Effector memory CD8-positive, alpha-beta T cell (primary cell): ENCODE data around the gene ADGRL3.

Source experiments
- ATAC-seq: fragments of 150-1000 bp; cut with Tn5 transposase; replicated peaks from 2 replicates; pipeline ENCODE4 v1.10.0; 2021; ENCODE audit warnings: mild to moderate bottlenecking, moderate library complexity
- DNase-seq, 3 experiments: peaks; one replicate each; pipeline ENCODE4 v3.0.0; 2021
- H3K27ac Mint-ChIP-seq, 2 donors: one replicate each; pipeline ENCODE4 v1.8.0; 2022; ENCODE audit warnings: mild to moderate bottlenecking in 2 of 2, mixed read lengths in 2 of 2, moderate library complexity in 2 of 2
- H3K27me3 Mint-ChIP-seq, 2 donors: one replicate each; pipeline ENCODE4 v1.8.0; 2022; ENCODE audit warnings: mixed read lengths in 2 of 2
- H3K36me3 Mint-ChIP-seq: one replicate; pipeline ENCODE4 v1.8.0; 2022; ENCODE audit warnings: mild to moderate bottlenecking, moderate library complexity, mixed read lengths; ENCODE audit not compliant: insufficient read depth
- H3K4me1 Mint-ChIP-seq, 2 donors: one replicate each; pipeline ENCODE4 v1.8.0; 2022; ENCODE audit warnings: low read depth in 2 of 2, mixed read lengths in 2 of 2
- H3K4me3 Mint-ChIP-seq, 2 donors: one replicate each; pipeline ENCODE4 v1.8.0; 2022; ENCODE audit warnings: mild to moderate bottlenecking in 2 of 2, mixed read lengths in 2 of 2, moderate library complexity in 2 of 2
- H3K9me3 Mint-ChIP-seq, 2 donors: one replicate each; pipeline ENCODE4 v1.8.0; 2022; ENCODE audit warnings: mixed read lengths in 2 of 2
- total RNA-seq, 9 experiments: gene quantifications; one replicate each; lab custom pipeline; 2026; lab: John Stamatoyannopoulos, UW

ADGRL3 gene
- 0 to 2.6 (median 0.07) reads per million in 9 experiments for total RNA-seq

DNA sequence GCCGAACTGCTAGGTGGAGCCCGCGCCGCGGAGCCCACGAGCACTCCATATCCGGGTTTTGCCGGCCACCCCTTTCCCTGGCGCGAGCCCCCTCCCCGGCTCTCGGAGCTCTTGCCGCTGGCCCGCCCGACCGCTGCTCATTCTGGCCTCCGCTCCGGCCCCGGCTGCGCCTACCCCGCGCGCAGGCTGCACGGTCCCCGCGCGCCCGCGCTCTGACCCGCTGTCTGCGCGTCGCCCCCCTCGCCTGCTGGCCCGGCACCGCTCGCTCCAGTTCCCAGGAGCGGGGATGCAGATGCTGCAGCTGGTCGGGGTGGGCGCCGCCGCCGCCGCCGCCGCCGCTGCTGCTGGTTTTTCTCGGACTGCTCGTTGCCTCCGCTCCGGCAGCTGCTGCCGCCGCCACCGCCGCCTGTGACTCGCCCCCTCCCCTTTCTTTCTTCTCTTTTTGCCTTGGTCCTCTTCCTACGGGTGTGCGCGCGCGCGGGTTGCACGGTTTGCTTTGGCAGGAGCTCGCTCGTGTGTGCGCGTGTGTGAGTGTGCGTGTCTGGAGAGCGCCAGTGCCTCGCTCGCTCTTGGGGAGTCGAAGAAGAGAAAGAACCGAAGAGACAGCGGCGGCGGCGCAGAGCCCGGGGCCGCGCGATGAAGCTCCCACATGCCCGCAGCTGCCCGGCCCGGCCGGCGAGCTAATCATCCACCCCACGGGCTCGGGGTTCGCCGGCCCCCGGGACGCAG, at the start of gene ADGRL3:
TSS of gene ADGRL3 (plus strand) at position 140 of the 729 bp plus-strand sequence.
- Mint-ChIP-seq H3K4me1 (peaks cover 0 to 1% of the 10 kb centered on the region in 2 donors), H3K36me3 (peaks cover 3% of the 10 kb centered on the region), H3K27me3 (peaks cover 14 to 46% of the 10 kb centered on the region in 2 donors), H3K4me3 (no peak within 1 kb of the TSS), H3K27ac (no peak within 1 kb of the TSS), H3K9me3 (peaks cover 0 to 8% of the 10 kb centered on the region in 2 donors)
- ATAC-seq = no peak
- no peak for DNase-seq

DNA sequence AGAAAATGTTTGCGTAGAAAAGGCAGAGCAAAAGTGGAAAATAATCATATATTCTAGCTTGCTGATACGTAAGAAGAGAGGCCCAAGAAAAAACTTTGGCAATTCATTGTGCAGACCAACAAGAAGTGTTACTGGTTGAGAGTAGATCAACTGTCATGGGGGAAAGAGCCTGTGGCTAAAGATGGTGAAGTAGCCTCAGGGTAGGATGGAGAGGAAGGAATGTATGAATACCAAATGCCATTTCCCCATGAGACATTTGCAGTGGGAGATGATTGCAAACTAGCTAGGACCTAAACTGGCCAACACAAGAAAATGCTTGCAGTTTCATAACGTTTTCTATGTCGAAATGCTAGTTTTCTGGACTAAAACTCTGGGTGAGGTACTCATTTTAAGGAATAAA, 47.7 kb upstream of the ADGRL3 start:
- ATAC-seq (no peak), DNase-seq (no peak)

DNA sequence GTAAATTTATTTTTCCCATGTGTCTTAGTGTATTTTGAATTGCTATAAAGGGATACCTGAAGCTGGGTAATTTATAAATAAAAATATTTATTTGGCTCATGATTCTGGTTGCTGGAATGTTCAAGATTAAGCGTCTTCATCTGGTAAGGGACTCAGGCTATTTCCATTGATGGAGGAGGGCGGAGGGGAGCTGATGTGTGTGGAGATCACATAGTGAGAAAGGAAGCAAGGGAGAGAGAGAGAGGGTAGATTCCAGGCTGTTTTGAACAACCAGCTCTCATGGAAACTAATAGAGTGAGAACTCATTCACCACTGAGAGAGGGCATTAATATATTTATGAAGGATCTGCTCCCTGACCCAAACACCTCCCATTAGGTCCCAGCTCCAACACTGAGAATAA, 39.6 kb upstream of the ADGRL3 start:
- Mint-ChIP-seq H3K4me3 (no peak overlapping the region), H3K4me1 (no peaks in the 10 kb centered on the region), H3K36me3 (no peaks in the 10 kb centered on the region), H3K27me3 (no peaks in the 10 kb centered on the region), H3K9me3 (peaks cover 0 to 5% of the 10 kb centered on the region in 2 donors), H3K27ac (no peak overlapping the region)
- DNase-seq = no peak
- ATAC-seq = no peak

More for the DNA sequence above, 47.7 kb upstream of the ADGRL3 start:
- no peak overlapping the region for H3K4me3 Mint-ChIP-seq
- peaks cover 11 to 22% of the 10 kb centered on the region in 2 donors for H3K9me3 Mint-ChIP-seq
- H3K27ac Mint-ChIP-seq = no peak overlapping the region
- no peaks in the 10 kb centered on the region for H3K36me3 Mint-ChIP-seq
- H3K4me1 Mint-ChIP-seq = no peaks in the 10 kb centered on the region
- no peaks in the 10 kb centered on the region for H3K27me3 Mint-ChIP-seq

DNA sequence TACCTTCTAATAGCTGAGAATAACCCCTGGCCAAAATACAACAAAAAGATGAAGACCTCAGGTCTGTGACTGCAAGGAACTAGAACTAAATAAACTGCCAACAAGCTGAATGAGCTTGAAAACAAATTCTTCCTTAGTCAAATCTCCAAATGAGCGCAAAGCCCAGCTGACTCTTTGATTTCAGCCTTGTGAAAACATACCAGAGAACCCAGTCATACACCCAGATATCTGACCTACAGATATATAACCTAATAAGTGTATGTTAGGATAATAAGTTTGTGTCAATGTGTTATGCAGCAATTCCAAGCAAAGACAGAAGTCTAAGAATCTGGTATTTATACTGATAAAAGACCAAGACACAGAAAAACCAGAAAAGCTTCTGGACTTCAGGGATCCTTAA, 38.0 kb upstream of the ADGRL3 start:
- DNase-seq (no peak), ATAC-seq (no peak)
- Mint-ChIP-seq H3K4me1 (no peaks in the 10 kb centered on the region), H3K27me3 (no peaks in the 10 kb centered on the region), H3K9me3 (peaks cover 0 to 9% of the 10 kb centered on the region in 2 donors), H3K27ac (no peak overlapping the region), H3K36me3 (no peaks in the 10 kb centered on the region), H3K4me3 (no peak overlapping the region)

DNA sequence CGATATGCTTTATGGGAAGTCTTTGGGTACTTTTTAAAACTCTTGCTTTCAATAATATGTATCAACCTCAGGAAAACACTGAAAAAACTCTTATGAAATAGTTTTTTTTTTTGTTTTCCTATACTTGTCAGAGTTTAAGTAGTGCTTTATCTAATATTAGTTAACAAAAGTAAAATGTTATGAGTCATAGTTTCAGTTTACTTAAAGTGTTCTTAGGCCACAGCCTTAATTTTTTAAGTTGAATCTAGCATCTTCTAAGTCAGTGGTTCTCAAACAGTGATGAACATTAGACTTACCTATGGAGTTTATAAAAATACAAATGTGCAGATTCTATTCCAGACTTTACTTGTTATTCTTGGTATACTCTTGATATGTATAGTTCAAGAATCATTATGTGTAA, 26.3 kb upstream of the ADGRL3 start:
- Mint-ChIP-seq H3K36me3 (peaks cover 3% of the 10 kb centered on the region), H3K27me3 (no peaks in the 10 kb centered on the region), H3K4me1 (no peaks in the 10 kb centered on the region), H3K27ac (no peak overlapping the region), H3K9me3 (peaks cover 0 to 3% of the 10 kb centered on the region in 2 donors), H3K4me3 (no peak overlapping the region)
- ATAC-seq (no peak), DNase-seq (no peak)

DNA sequence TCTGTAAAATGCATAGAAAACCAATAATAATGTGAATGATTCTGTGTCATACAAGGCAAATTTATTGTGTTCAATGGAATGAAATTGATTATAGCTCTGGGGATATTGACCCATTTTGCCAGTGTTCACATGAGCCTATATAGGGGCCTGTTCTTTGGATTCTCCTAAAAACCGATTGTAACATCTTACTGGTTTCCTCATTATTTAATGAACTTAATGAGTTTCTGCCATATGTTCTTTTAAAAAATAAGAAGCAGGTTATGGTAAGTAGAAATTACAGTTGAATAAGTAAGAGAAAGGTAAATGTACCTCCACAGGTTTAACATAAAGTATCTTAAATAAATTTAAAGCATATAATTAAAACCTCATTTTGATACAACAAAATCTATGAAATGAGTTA, 24.6 kb upstream of the ADGRL3 start:
- Mint-ChIP-seq H3K4me1 (no peaks in the 10 kb centered on the region), H3K27me3 (no peaks in the 10 kb centered on the region), H3K27ac (no peak overlapping the region), H3K36me3 (peaks cover 3% of the 10 kb centered on the region), H3K9me3 (peaks cover 0 to 3% of the 10 kb centered on the region in 2 donors), H3K4me3 (no peak overlapping the region)
- no peak for DNase-seq
- ATAC-seq = no peak

DNA sequence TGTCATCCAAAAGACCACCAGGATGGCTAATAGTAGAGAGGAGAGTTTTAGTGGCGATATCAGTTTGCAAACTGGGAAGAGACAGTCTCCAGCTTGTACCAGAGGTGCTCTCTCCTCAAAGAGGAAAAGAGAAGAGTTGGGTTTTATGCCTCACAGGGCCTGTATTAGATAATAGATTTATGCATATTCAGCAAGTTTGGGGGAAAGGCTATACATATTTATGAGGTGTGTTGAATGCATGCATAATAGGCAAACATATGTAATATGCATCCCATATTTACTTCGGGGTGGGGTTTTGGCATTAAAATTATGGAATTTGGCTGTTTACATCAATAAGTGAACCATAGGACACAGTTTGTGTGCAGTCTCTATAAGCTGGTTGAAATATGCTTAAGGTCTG, 22.8 kb upstream of the ADGRL3 start:
- H3K4me1 Mint-ChIP-seq = no peaks in the 10 kb centered on the region
- H3K27ac Mint-ChIP-seq = no peak overlapping the region
- ATAC-seq = no peak
- no peaks in the 10 kb centered on the region for H3K36me3 Mint-ChIP-seq
- no peaks in the 10 kb centered on the region for H3K27me3 Mint-ChIP-seq
- H3K9me3 Mint-ChIP-seq = peaks cover 0 to 3% of the 10 kb centered on the region in 2 donors
- DNase-seq = no peak
- no peak overlapping the region for H3K4me3 Mint-ChIP-seq

DNA sequence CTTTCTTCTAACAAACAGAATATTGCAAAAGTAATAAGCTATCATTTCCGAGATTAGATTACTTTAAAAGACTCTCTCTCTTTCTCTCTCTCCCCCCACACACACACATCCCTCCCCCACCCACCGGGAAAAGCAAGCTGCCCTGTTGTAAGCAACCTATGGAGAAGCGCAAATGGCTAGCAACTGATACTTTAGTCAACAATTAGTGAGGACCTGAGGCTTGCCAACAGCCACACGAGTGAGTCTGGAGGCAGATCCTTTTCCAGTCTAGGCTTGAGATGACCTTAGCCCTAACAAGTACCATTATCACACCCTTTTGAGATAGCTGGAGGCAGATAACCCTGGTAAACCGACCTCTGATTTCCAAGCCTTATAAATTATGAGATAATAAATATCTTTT, 19.7 kb upstream of the ADGRL3 start:
- no peak overlapping the region for H3K4me3 Mint-ChIP-seq
- DNase-seq (no peak), ATAC-seq (no peak)
- no peaks in the 10 kb centered on the region for H3K36me3 Mint-ChIP-seq
- H3K9me3 Mint-ChIP-seq = peaks cover 0 to 6% of the 10 kb centered on the region in 2 donors
- H3K27ac Mint-ChIP-seq = no peak overlapping the region
- no peaks in the 10 kb centered on the region for H3K27me3 Mint-ChIP-seq
- H3K4me1 Mint-ChIP-seq = no peaks in the 10 kb centered on the region

DNA sequence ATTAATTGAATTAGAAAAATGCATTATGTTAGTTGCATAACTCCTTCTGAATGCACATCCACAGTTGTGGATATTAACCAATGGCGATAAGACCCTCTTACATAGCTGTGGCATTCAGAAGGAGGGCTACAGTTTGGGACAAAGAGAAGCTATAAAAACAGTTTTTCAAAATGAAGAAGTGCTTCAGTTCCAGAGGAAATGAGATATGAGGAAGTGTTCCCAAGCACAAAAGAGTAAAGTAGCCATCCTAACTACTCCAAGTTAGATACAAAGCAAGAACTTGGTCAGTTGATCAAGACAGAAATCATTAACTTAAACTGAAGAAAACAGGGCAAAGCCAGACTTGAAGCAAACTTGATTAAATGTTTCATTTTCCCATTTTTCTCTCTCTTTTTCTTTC, 17.2 kb upstream of the ADGRL3 start:
- Mint-ChIP-seq H3K4me1 (no peaks in the 10 kb centered on the region), H3K4me3 (no peak overlapping the region), H3K27me3 (no peaks in the 10 kb centered on the region), H3K36me3 (no peaks in the 10 kb centered on the region), H3K27ac (no peak overlapping the region), H3K9me3 (peaks cover 0 to 6% of the 10 kb centered on the region in 2 donors)
- DNase-seq (no peak), ATAC-seq (no peak)

DNA sequence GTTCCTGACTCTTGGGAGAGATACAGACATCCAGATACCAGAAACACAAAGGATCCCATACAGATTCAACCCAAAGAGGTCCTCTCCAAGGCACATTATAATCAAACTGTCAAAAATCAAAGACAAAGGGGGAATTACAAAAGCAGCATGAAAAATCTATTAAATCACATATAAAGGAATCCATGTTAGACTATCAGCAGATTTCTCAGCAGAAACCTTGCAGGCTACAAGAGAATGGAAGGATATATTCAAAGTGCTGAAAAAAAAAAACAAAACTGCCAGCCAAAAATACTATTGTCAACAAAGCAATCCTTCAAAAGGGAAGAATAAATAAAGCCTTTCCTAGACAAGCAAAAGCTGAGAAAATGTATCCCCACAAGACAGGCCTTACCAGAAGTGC, 14.8 kb upstream of the ADGRL3 start:
- no peaks in the 10 kb centered on the region for H3K4me1 Mint-ChIP-seq
- no peak for ATAC-seq

DNA sequence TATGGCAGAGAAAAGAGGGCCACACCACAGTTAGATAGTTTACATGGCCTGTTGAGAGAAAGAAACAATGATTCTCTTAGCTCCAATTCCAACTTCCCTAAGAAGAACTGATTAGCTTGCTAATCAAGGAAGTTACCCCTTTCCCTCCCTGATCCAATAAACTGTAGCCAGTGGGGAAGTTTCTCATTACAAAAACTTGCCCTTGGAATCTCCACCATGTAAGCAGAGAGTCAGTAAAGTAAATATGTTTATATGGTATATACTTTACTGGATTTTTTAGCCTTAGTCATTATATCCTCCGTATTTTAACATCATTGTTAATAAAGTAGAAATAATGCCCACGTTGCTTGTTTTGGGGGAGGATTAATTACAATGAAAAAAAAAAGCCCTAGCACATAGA, 7.7 kb upstream of the ADGRL3 start:
- Mint-ChIP-seq H3K36me3 (no peaks in the 10 kb centered on the region), H3K4me1 (no peaks in the 10 kb centered on the region), H3K27ac (no peak overlapping the region), H3K9me3 (peaks cover 7 to 24% of the 10 kb centered on the region in 2 donors), H3K4me3 (no peak overlapping the region), H3K27me3 (no peaks in the 10 kb centered on the region)
- DNase-seq (no peak), ATAC-seq (no peak)

More for the DNA sequence above, 14.8 kb upstream of the ADGRL3 start:
- H3K27me3 Mint-ChIP-seq = no peaks in the 10 kb centered on the region
- H3K9me3 Mint-ChIP-seq = peaks cover 9 to 15% of the 10 kb centered on the region in 2 donors
- DNase-seq = no peak
- no peak overlapping the region for H3K27ac Mint-ChIP-seq
- H3K4me3 Mint-ChIP-seq = no peak overlapping the region
- no peaks in the 10 kb centered on the region for H3K36me3 Mint-ChIP-seq

DNA sequence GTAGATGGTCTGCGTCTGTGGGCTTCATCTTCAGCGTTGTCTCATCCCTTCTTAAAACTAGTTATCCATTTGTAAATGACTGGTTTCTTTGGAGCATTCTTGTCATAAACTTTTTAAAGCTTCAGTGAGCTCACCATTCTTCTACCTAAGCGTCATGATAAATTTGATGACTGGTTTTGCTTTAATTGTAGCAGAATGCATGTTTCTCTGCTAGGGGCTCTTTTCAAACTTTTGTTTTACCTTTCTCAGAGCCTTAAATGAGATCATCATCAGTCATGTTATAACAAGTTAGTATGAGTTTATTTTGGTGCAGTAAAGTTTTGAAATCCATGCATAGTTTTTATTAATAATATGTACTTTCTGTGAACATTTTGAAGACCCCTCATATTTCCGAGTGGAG, 6.3 kb upstream of the ADGRL3 start:
- no peaks in the 10 kb centered on the region for H3K4me1 Mint-ChIP-seq

DNA sequence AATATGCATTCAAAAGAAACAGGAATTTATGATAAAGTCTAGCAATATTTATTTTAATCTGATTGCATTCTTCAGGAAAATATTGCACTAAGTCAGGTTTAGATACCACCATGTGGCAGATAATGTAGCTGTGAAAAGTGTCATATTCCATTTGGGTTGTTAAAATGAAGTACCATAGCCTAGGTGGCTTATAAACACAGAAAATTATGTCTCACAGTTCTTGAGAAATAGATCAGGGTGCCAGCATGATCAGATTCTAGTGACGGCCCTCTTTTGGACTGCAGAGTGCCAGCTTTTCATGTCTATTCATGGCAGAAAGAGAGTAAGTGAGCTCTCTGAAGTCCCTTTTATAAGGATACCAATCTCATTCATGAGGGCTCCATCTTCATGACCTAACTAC, 5.6 kb upstream of the ADGRL3 start:
- Mint-ChIP-seq H3K9me3 (peaks cover 6 to 16% of the 10 kb centered on the region in 2 donors), H3K4me3 (no peak overlapping the region), H3K27me3 (peaks cover 2 to 5% of the 10 kb centered on the region in 2 donors), H3K27ac (no peak overlapping the region), H3K36me3 (no peaks in the 10 kb centered on the region), H3K4me1 (no peaks in the 10 kb centered on the region)
- DNase-seq = no peak
- no peak for ATAC-seq

More for the DNA sequence above, 6.3 kb upstream of the ADGRL3 start:
- no peak overlapping the region for H3K4me3 Mint-ChIP-seq
- H3K27me3 Mint-ChIP-seq = no peaks in the 10 kb centered on the region
- H3K27ac Mint-ChIP-seq = no peak overlapping the region
- ATAC-seq (no peak), DNase-seq (no peak)
- no peaks in the 10 kb centered on the region for H3K36me3 Mint-ChIP-seq
- H3K9me3 Mint-ChIP-seq = peaks cover 6 to 19% of the 10 kb centered on the region in 2 donors

DNA sequence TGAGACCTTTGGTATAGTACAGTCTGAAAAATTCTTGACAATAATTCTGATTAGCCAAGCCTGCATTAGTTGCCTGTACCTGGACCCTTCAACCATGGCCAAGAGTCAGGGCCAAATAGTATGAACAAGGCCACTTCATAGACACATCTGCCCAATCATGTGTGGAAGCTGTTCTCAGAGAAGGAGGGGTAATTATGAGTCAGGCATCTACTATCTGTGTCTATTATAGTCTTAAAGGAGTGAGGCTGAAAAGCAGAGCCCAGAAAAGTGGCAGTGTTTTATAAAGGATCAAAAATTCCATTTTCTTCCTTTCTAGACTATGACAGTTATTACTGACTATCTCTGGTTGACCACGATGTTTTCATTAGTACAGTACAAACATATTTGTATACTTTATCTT, 5.0 kb upstream of the ADGRL3 start:
- H3K27ac Mint-ChIP-seq = no peak overlapping the region
- ATAC-seq = no peak
- H3K27me3 Mint-ChIP-seq = peaks cover 5 to 10% of the 10 kb centered on the region in 2 donors
- H3K9me3 Mint-ChIP-seq = peaks cover 5 to 11% of the 10 kb centered on the region in 2 donors
- H3K4me3 Mint-ChIP-seq = no peak overlapping the region
- DNase-seq = no peak
- H3K4me1 Mint-ChIP-seq = no peaks in the 10 kb centered on the region
- H3K36me3 Mint-ChIP-seq = no peaks in the 10 kb centered on the region
